H1 (cell line): Measurements from ENCODE around the gene AIFM2.

ENCODE experiments used
- CHD2 ChIP-seq: IDR thresholded peaks from 2 replicates; pipeline ENCODE4 v1.6.1; 2012; ENCODE audit warnings: low read length, improper control_type of control experiment
- EP300 ChIP-seq, 2 experiments: IDR thresholded peaks; 1 replicate in 1 of 2; 2 replicates in 1 of 2; pipeline ENCODE4 v1.6.1; 2011 to 2012; ENCODE audit warnings: low read depth in 2 of 2, low read length in 2 of 2, mild to moderate bottlenecking in 2 of 2, borderline replicate concordance in 1 of 2, inconsistent platforms in 1 of 2, moderate library complexity in 1 of 2
- EZH2 ChIP-seq: fragments of 200-600 bp; sonication (generic); IDR thresholded peaks from 2 replicates; pipeline ENCODE4 v1.7.1; 2012; ENCODE audit warnings: low read depth, mild to moderate bottlenecking, moderate library complexity, low read length, inconsistent platforms; ENCODE audit not compliant: severe bottlenecking
- NANOG ChIP-seq: IDR thresholded peaks from 2 replicates; pipeline ENCODE4 v1.6.1; 2011; ENCODE audit warnings: low read length, low read depth, mild to moderate bottlenecking, inconsistent platforms; ENCODE audit not compliant: insufficient read depth, poor library complexity, severe bottlenecking
- POLR2A ChIP-seq, 2 experiments: IDR thresholded peaks; 1 replicate in 1 of 2; 2 replicates in 1 of 2; pipeline ENCODE4 v1.6.1; 2011; ENCODE audit warnings: low read depth in 2 of 2, low read length in 2 of 2, mild to moderate bottlenecking in 2 of 2; ENCODE audit errors: control extremely low read depth in 1 of 2
- SIN3A ChIP-seq, 2 experiments: IDR thresholded peaks in 1 of 2; conservative IDR thresholded peaks in 1 of 2; 2 replicates each; pipeline ENCODE4 v1.6.1; 2011 to 2012; ENCODE audit warnings: low read length in 2 of 2, improper control_type of control experiment in 1 of 2, low read depth in 1 of 2, mild to moderate bottlenecking in 1 of 2
- TF ChIP-seq, protein P1 (sequence below), 3 experiments: IDR thresholded peaks; 1 replicate in 2 of 3; 2 replicates in 1 of 3; pipeline versions ENCODE4 v1.5.1 to v1.6.1; 2011; ENCODE audit warnings: low read length in 3 of 3, mild to moderate bottlenecking in 3 of 3, inconsistent platforms in 2 of 3, low read depth in 1 of 3, moderate library complexity in 1 of 3; ENCODE audit not compliant: insufficient read depth in 1 of 3; ENCODE audit errors: control extremely low read depth in 1 of 3

DNA sequence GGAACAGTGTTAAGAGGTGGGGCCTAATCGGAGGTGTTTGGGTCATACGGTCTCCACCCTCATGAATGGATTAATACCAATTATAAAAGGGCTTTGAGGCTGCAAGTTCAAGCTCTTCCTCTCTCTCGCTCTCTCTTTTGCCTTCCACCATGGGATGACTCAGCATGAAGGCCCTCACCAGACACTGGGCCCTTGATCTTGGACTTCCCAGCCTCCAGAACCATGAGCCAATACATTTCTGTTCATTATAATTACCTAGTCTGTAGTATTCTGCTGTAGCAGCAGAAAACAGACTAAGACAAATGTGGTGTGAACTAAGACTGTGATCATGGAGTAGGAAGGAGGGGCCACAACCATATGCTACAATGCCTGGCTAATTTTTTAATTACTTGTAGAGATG, 7.7 kb downstream of the AIFM2 start:
- TF ChIP-seq, protein P1, sequence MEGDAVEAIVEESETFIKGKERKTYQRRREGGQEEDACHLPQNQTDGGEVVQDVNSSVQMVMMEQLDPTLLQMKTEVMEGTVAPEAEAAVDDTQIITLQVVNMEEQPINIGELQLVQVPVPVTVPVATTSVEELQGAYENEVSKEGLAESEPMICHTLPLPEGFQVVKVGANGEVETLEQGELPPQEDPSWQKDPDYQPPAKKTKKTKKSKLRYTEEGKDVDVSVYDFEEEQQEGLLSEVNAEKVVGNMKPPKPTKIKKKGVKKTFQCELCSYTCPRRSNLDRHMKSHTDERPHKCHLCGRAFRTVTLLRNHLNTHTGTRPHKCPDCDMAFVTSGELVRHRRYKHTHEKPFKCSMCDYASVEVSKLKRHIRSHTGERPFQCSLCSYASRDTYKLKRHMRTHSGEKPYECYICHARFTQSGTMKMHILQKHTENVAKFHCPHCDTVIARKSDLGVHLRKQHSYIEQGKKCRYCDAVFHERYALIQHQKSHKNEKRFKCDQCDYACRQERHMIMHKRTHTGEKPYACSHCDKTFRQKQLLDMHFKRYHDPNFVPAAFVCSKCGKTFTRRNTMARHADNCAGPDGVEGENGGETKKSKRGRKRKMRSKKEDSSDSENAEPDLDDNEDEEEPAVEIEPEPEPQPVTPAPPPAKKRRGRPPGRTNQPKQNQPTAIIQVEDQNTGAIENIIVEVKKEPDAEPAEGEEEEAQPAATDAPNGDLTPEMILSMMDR (IDR thresholded peaks at IDR 0.05; ENCODE audit: control extremely low read depth in 1 of 3, insufficient read depth in 1 of 3, low read depth in 1 of 3, low read length in 3 of 3): no peak
- no peak for TF ChIP-seq NANOG
- TF ChIP-seq POLR2A (IDR thresholded peaks at IDR 0.05; ENCODE audit: control extremely low read depth in 1 of 2, low read depth in 2 of 2, low read length in 2 of 2): no peak
- no peak for TF ChIP-seq SIN3A (conservative IDR thresholded peaks at IDR 0.05 in 1 of 2, IDR thresholded peaks at IDR 0.05 in 1 of 2; ENCODE audit: low read depth in 1 of 2, low read length in 2 of 2)
- TF ChIP-seq EZH2: no peak
- no peak for TF ChIP-seq CHD2
- no peak for TF ChIP-seq EP300 (IDR thresholded peaks at IDR 0.05; ENCODE audit: borderline replicate concordance in 1 of 2, low read depth in 2 of 2, low read length in 2 of 2)
